Activated CD8-positive, alpha-beta T cell treated with anti-CD3 and anti-CD28 coated beads, Interleukin-2, amount 10 ng/mL, durations not matched to agents 7 days and 5 days (primary cell): ENCODE data around the gene TMEM88. TPM values are rescaled to one million over a fixed set of nuclear protein-coding genes. Genes with fewer than 3 reads are reported as not detected.
A peak's percentile ranks its signal among the peaks of the same experiment; 100 is the strongest.

Source experiments
- ATAC-seq: fragments of 150-1000 bp; cut with Tn5 transposase; one replicate; pipeline ENCODE4 v1.10.0; 2021; ENCODE audit warnings: moderate library complexity
- CTCF ChIA-PET: fragments of 350-600 bp; sonication (Branson Sonifier 250); formaldehyde crosslinking; loops from one replicate; lab custom pipeline; 2021; ENCODE audit warnings: antibody characterized with exemption; lab: Charles Lee
- POLR2A ChIA-PET: fragments of 350-600 bp; sonication (Branson Sonifier 250); formaldehyde crosslinking; loops from one replicate; lab custom pipeline; 2021; ENCODE audit warnings: antibody characterized with exemption; lab: Charles Lee
- DNase-seq: peaks from one replicate; pipeline ENCODE4 v3.0.0-alpha.2; 2020
- H3K27ac Mint-ChIP-seq: one replicate; pipeline ENCODE4 v1.8.0; 2021; ENCODE audit warnings: mild to moderate bottlenecking, mixed read lengths
- H3K27me3 Mint-ChIP-seq: one replicate; pipeline ENCODE4 v1.8.0; 2021; ENCODE audit warnings: low read depth, mixed read lengths
- H3K36me3 Mint-ChIP-seq: one replicate; pipeline ENCODE4 v1.8.0; 2021; ENCODE audit warnings: low read depth, mixed read lengths
- H3K4me1 Mint-ChIP-seq: one replicate; pipeline ENCODE4 v1.8.0; 2021; ENCODE audit warnings: low read depth, mixed read lengths
- H3K4me3 Mint-ChIP-seq: one replicate; pipeline ENCODE4 v1.8.0; 2021; ENCODE audit warnings: mild to moderate bottlenecking, mixed read lengths
- H3K9me3 Mint-ChIP-seq: one replicate; pipeline ENCODE4 v1.8.0; 2022; ENCODE audit warnings: mixed read lengths; ENCODE audit not compliant: insufficient read depth
- total RNA-seq, 2 experiments: library from RNA; stranded (reverse); gene quantifications; one replicate each; pipeline ENCODE4 v1.2.3, GENCODE V29; 2021

The TMEM88 gene
- total RNA-seq, 2 experiments from 2014 or later: 0.87 to 1.2 TPM

DNA sequence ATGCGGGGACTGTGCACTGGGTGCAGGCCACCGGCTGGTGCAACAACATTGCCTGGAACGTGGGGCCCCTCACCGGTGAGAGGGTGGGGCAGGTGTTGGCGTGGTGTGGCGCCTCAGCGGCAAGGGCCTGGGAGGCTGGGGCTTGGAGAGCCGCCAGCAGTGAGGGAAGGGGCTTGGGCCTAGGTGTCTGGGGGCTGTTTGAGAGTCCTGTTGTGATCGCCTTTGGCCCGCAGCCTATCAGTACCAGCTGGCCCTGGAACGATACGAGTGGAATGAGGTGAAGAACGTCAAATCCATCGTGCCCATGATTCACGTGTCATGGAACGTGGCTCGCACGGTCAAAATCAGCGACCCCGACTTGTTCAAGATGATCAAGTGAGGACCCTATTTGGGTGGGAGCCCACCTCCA lies 2.6 kb upstream of the TMEM88 start:
- ChIA-PET CTCF (interaction anchor here (1.1 to 3.1 kb wide), 5 partner anchors 10 to 29 kb away, joined by 3 to 28 read pairs (median 11); partner anchors contain the start of gene KDM6B), POLR2A (no interaction called here)
- peaks cover 24% of the 10 kb centered on the region for H3K4me1 Mint-ChIP-seq
- H3K27ac Mint-ChIP-seq: peak overlapping the region; percentile 47
- H3K36me3 Mint-ChIP-seq: peaks cover 10% of the 10 kb centered on the region
- H3K4me3 Mint-ChIP-seq: no peak overlapping the region
- ATAC-seq (no peak), DNase-seq (no peak)
- no peaks in the 10 kb centered on the region for H3K27me3 Mint-ChIP-seq
- H3K9me3 Mint-ChIP-seq: no peaks in the 10 kb centered on the region

DNA sequence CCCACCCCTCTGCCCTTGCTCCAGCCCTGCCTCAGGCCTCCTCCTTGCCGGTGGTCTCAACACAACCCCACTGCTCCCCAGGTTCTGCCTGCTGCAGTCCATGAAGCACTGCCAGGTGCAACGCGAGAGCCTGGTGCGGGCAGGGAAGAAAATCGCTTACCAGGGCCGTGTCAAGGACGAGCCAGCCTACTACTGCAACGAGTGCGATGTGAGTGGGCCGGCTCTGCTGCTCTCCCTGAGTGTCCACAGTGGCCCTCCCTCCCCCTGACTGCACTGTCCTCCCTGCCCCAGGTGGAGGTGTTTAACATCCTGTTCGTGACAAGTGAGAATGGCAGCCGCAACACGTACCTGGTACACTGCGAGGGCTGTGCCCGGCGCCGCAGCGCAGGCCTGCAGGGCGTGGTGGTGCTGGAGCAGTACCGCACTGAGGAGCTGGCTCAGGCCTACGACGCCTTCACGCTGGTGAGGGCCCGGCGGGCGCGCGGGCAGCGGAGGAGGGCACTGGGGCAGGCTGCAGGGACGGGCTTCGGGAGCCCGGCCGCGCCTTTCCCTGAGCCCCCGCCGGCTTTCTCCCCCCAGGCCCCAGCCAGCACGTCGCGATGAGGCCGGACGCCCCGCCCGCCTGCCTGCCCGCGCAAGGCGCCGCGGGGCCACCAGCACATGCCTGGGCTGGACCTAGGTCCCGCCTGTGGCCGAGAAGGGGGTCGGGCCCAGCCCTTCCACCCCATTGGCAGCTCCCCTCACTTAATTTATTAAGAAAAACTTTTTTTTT lies 1.8 kb upstream of the TMEM88 start:
- ChIA-PET CTCF (no interaction called here), POLR2A (no interaction called here)
- no peak for DNase-seq
- ATAC-seq: no peak
- H3K9me3 Mint-ChIP-seq: no peaks in the 10 kb centered on the region
- H3K36me3 Mint-ChIP-seq: peaks cover 10% of the 10 kb centered on the region
- no peaks in the 10 kb centered on the region for H3K27me3 Mint-ChIP-seq
- peaks cover 24% of the 10 kb centered on the region for H3K4me1 Mint-ChIP-seq
- H3K27ac Mint-ChIP-seq: no peak overlapping the region
- H3K4me3 Mint-ChIP-seq: no peak overlapping the region

DNA sequence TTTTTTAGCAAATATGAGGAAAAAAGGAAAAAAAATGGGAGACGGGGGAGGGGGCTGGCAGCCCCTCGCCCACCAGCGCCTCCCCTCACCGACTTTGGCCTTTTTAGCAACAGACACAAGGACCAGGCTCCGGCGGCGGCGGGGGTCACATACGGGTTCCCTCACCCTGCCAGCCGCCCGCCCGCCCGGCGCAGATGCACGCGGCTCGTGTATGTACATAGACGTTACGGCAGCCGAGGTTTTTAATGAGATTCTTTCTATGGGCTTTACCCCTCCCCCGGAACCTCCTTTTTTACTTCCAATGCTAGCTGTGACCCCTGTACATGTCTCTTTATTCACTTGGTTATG lies 1.2 kb upstream of the TMEM88 start:
- Mint-ChIP-seq H3K27ac (no peak overlapping the region), H3K9me3 (no peaks in the 10 kb centered on the region), H3K4me3 (no peak overlapping the region), H3K36me3 (peaks cover 10% of the 10 kb centered on the region), H3K27me3 (no peaks in the 10 kb centered on the region), H3K4me1 (peaks cover 22% of the 10 kb centered on the region)
- POLR2A ChIA-PET: no interaction called here
- no peak for DNase-seq
- ATAC-seq: no peak
- CTCF ChIA-PET: no interaction called here

DNA sequence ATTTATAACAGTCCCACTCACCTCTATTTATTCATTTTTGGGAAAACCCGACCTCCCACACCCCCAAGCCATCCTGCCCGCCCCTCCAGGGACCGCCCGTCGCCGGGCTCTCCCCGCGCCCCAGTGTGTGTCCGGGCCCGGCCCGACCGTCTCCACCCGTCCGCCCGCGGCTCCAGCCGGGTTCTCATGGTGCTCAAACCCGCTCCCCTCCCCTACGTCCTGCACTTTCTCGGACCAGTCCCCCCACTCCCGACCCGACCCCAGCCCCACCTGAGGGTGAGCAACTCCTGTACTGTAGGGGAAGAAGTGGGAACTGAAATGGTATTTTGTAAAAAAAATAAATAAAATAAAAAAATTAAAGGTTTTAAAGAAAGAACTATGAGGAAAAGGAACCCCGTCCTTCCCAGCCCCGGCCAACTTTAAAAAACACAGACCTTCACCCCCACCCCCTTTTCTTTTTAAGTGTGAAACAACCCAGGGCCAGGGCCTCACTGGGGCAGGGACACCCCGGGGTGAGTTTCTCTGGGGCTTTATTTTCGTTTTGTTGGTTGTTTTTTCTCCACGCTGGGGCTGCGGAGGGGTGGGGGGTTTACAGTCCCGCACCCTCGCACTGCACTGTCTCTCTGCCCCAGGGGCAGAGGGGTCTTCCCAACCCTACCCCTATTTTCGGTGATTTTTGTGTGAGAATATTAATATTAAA lies 638 bp upstream of the TMEM88 start:
- no peaks in the 10 kb centered on the region for H3K27me3 Mint-ChIP-seq
- peaks cover 22% of the 10 kb centered on the region for H3K4me1 Mint-ChIP-seq
- POLR2A ChIA-PET: no interaction called here
- DNase-seq (no peak), ATAC-seq (no peak)
- H3K9me3 Mint-ChIP-seq: no peaks in the 10 kb centered on the region
- H3K27ac Mint-ChIP-seq: no peak overlapping the region
- no peak overlapping the region for H3K4me3 Mint-ChIP-seq
- CTCF ChIA-PET: no interaction called here
- peaks cover 13% of the 10 kb centered on the region for H3K36me3 Mint-ChIP-seq

DNA sequence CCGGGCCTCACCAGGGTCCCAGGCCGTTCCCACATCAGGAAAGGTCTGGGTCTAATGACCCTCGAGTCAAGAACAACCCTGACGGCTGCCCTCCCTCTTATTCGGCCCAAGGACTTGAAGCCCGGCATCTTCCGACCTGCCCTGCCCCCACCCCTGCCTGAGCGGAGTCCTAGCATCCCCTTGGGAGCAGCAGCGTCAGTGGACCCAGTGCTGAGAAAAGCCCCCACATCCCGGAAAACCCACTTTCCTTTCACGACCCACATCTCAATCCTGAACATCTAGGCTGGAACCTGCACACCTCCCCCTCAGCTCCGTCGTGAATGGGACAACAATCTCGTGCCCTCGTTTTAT lies 769 bp downstream of the TMEM88 start:
- Mint-ChIP-seq H3K27ac (no peak overlapping the region), H3K4me3 (no peak overlapping the region), H3K27me3 (no peaks in the 10 kb centered on the region), H3K36me3 (peaks cover 13% of the 10 kb centered on the region), H3K9me3 (no peaks in the 10 kb centered on the region), H3K4me1 (peaks cover 17% of the 10 kb centered on the region)
- DNase-seq: no peak
- ChIA-PET POLR2A (interaction anchor here (1.8 to 2.6 kb wide), 4 partner anchors 10 to 168 kb away, joined by 11 to 20 read pairs (median 12); partner anchors contain the start of genes KDM6B, TP53 and WRAP53), CTCF (interaction anchor here (0.9 to 2.3 kb wide), 2 partner anchors 11 to 21 kb away, joined by 3 to 21 read pairs; partner anchors contain the start of gene KDM6B)
- no peak for ATAC-seq

- no peaks in the 10 kb centered on the region for H3K9me3 Mint-ChIP-seq
- H3K36me3 Mint-ChIP-seq: peaks cover 13% of the 10 kb centered on the region
- CTCF ChIA-PET: interaction anchor here (0.9 to 2.3 kb wide), 15 partner anchors 11 to 185 kb away, joined by 3 to 21 read pairs (median 6); partner anchors contain the start of genes CNTROB and KDM6B
- H3K27ac Mint-ChIP-seq: no peak overlapping the region
- H3K27me3 Mint-ChIP-seq: no peaks in the 10 kb centered on the region
- DNase-seq (no peak), ATAC-seq (no peak)
- H3K4me3 Mint-ChIP-seq: no peak overlapping the region
- peaks cover 11% of the 10 kb centered on the region for H3K4me1 Mint-ChIP-seq
- POLR2A ChIA-PET: interaction anchor here (0.9 to 2.6 kb wide), 10 partner anchors 11 to 276 kb away, joined by 3 to 20 read pairs (median 8); partner anchors contain the start of genes CD68, CNTROB, DNAH2 and KDM6B
These were observed 1.3 kb downstream of the TMEM88 start for GRCh38 chr17:7856011-7856810.

GRCh38 chr17:7856811-7857712 lies 2.2 kb downstream of the TMEM88 start, which contains the start of gene NAA38:
Gene NAA38, minus strand, starts transcription at chr17:7857559. Its CDS starts 96 bp downstream, at chr17:7857463.
- DNase-seq: peak; percentile 98
- POLR2A ChIA-PET: interaction anchor here (0.6 to 2.6 kb wide), 13 partner anchors 10 to 614 kb away, joined by 3 to 20 read pairs (median 5); partner anchors contain the start of genes CD68, CNTROB, DNAH2 and KDM6B
- no peaks in the 10 kb centered on the region for H3K9me3 Mint-ChIP-seq
- CTCF ChIA-PET: interaction anchor here (0.7 to 2.3 kb wide), 28 partner anchors 9 to 262 kb away, joined by 3 to 21 read pairs (median 4); partner anchors contain the start of genes CHD3, CNTROB, KDM6B and RNF227
- H3K27me3 Mint-ChIP-seq: no peaks in the 10 kb centered on the region
- no peak within 1 kb of the TSS for H3K27ac Mint-ChIP-seq
- no peak within 1 kb of the TSS for H3K4me3 Mint-ChIP-seq
- H3K36me3 Mint-ChIP-seq: peaks cover 15% of the 10 kb centered on the region
- peaks cover 3% of the 10 kb centered on the region for H3K4me1 Mint-ChIP-seq
- peak; percentile 89 for ATAC-seq

- ChIA-PET POLR2A (interaction anchor here (0.6 to 2.6 kb wide), 9 partner anchors 9 to 613 kb away, joined by 3 to 20 read pairs (median 5); partner anchors contain the start of genes CD68, CNTROB, KDM6B and TP53), CTCF (interaction anchor here (0.7 to 14.5 kb wide), 29 partner anchors 8 to 262 kb away, joined by 3 to 201 read pairs (median 5); partner anchors contain the start of genes CHD3, CNTROB, KDM6B and RNF227)
- Mint-ChIP-seq H3K4me3 (no peak within 1 kb of the TSS), H3K27ac (no peak within 1 kb of the TSS), H3K36me3 (peaks cover 15% of the 10 kb centered on the region), H3K27me3 (no peaks in the 10 kb centered on the region), H3K4me1 (peaks cover 4% of the 10 kb centered on the region), H3K9me3 (no peaks in the 10 kb centered on the region)
- peak; percentile 94 for DNase-seq
- ATAC-seq: peak; percentile 50
These were observed 3.1 kb downstream of the TMEM88 start, which contains the start of gene CYB5D1 for GRCh38 chr17:7857713-7858521. Gene CYB5D1, plus strand, starts transcription at chr17:7858003. Its CDS starts 132 bp downstream, at chr17:7858135.

GRCh38 chr17:7858522-7858810 lies 3.6 kb downstream of the TMEM88 start:
- H3K4me3 Mint-ChIP-seq: no peak overlapping the region
- no peaks in the 10 kb centered on the region for H3K9me3 Mint-ChIP-seq
- peaks cover 4% of the 10 kb centered on the region for H3K4me1 Mint-ChIP-seq
- ChIA-PET CTCF (interaction anchor here (0.6 to 14.5 kb wide), 5 partner anchors 12 to 183 kb away, joined by 3 to 201 read pairs (median 7); partner anchors contain the start of genes CNTROB and KDM6B), POLR2A (interaction anchor here (0.9 to 1.4 kb wide), 3 partner anchors 15 to 74 kb away, joined by 3 to 4 read pairs (median 4); partner anchors contain the start of gene CNTROB)
- DNase-seq (no peak), ATAC-seq (no peak)
- H3K27me3 Mint-ChIP-seq: no peaks in the 10 kb centered on the region
- peaks cover 15% of the 10 kb centered on the region for H3K36me3 Mint-ChIP-seq
- H3K27ac Mint-ChIP-seq: no peak overlapping the region
